A549 treated with dexamethasone at 1 μM for 4 hours (cell line): ENCODE measurements around the gene ZC3H15. TPM values are rescaled to one million over a fixed set of nuclear protein-coding genes. Genes with fewer than 3 reads are reported as not detected.

Experiments
- total RNA-seq: library from RNA; stranded (reverse); fragments of 200-300 nt; extraction: Qiagen RNA extraction; gene quantifications from 5 replicates; pipeline ENCODE4 v1.2.3, GENCODE V29; 2022

The ZC3H15 gene
- 83.5 to 92.4 TPM (median 89.1 TPM) in 5 replicates for total RNA-seq

DNA sequence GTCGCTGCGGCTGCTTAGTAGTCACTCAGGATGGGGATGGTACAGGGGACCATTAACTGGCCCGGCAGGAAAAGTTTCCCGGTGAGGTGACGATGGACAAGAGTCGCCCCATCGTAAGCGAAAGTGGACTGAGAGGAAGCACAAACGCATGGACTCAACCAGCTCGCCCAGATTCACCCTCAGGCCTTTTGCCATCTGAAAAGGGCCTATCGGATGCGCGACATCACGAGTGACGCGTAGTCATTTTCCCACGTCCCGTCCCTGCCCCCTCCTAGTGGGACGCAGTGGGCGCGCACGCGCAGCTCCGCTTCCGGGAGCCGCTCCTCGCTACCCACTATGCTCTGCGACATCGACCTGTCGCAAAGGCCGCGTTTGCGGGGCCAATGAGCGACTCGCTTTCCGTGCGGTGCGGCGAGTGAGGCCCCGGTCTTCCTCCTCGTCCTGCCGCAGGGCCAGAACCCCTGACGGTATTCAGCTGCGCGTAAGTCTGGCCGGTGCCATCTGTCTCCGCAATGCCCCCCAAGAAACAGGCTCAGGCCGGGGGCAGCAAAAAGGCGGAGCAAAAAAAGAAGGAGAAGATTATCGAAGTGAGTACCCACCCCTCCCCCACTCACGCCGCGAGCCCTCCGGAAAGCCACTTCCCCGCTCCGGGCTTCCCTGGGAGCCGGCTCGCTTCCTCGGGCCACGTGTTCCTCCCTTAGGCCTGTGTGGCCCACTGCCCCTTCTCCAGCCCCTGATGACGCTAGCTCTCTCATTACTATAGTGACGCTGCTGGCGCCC, at the start of gene ZC3H15:
ZC3H15 (plus strand) TSS at position 390 of the 780 bp plus-strand sequence; CDS start at position 513, 123 bp downstream.

Other genes starting within 250 kb of the ZC3H15 start
- gene ITGAV, start 103.8 kb downstream of the ZC3H15 start, total RNA-seq = 53.6 to 116 TPM (median 94.5 TPM) in 5 replicates
- gene FAM171B, start 207.8 kb downstream of the ZC3H15 start, total RNA-seq = 1.4 to 2.1 TPM (median 2.1 TPM) in 5 replicates